ENCODE measurements around the gene AQP9.

Gene AQP9

GRCh38 chr15:58146749-58147148, 8.6 kb downstream of the AQP9 start:
- peak in 1 of 11 experiments; percentile 26; a peak in 1 of 22 replicates for TF ChIP-seq Cebpa-rat (IDR thresholded peaks at IDR 0.05)
- H3K27me3 ChIP-seq, result no peaks in the 10 kb centered on the region
- no peaks in the 10 kb centered on the region for H3K9me3 ChIP-seq (replicated peaks in 1 of 11)
- H3K4me3 ChIP-seq, result no peak overlapping the region
- H3K27ac ChIP-seq, result peak overlapping the region in 9 of 11 experiments; percentile 1 to 97 (median 80); a peak in 16 of 22 replicates
- peaks cover 0 to 81% (median 27%) of the 10 kb centered on the region in 10 experiments; a peak in 13 of 20 replicates for H3K4me1 ChIP-seq
- no peaks in the 10 kb centered on the region for H4K20me1 ChIP-seq
- H3K4me2 ChIP-seq, result peak overlapping the region in 8 of 11 experiments; percentile 17 to 78 (median 66); a peak in 15 of 22 replicates
- H3K36me3 ChIP-seq, result no peaks in the 10 kb centered on the region
- peak overlapping the region in 6 of 11 experiments; percentile 37 to 85 (median 75); a peak in 12 of 22 replicates for H3K9ac ChIP-seq

GRCh38 chr15:58147171-58147611, 9.0 kb downstream of the AQP9 start:
- Histone ChIP-seq H3K27ac (peak overlapping the region in 9 of 11 experiments; percentile 1 to 97 (median 80); a peak in 16 of 22 replicates), H3K4me1 (peaks cover 0 to 77% (median 27%) of the 10 kb centered on the region in 10 experiments; a peak in 13 of 20 replicates), H3K9ac (peak overlapping the region in 6 of 11 experiments; percentile 37 to 85 (median 75); a peak in 11 of 22 replicates), H3K4me2 (peak overlapping the region in 8 of 11 experiments; percentile 17 to 83 (median 66); a peak in 15 of 22 replicates), H3K4me3 (no peak overlapping the region), H3K27me3 (no peaks in the 10 kb centered on the region), H3K36me3 (no peaks in the 10 kb centered on the region), H3K9me3 (replicated peaks in 1 of 11) (no peaks in the 10 kb centered on the region), H4K20me1 (no peaks in the 10 kb centered on the region)
- peak in 7 of 11 experiments; percentile 9 to 86 (median 81); a peak in 8 of 22 replicates for TF ChIP-seq Cebpa-rat (IDR thresholded peaks at IDR 0.05)

GRCh38 chr15:58148120-58148519, 9.9 kb downstream of the AQP9 start:
- H3K4me3 ChIP-seq, result no peak overlapping the region
- H3K4me2 ChIP-seq, result peak overlapping the region in 6 of 11 experiments; percentile 13 to 83 (median 71); a peak in 10 of 22 replicates
- no peaks in the 10 kb centered on the region for H3K9me3 ChIP-seq (replicated peaks in 1 of 11)
- no peak for TF ChIP-seq Cebpa-rat (IDR thresholded peaks at IDR 0.05)
- peak overlapping the region in 6 of 11 experiments; percentile 69 to 97 (median 91); a peak in 13 of 22 replicates for H3K27ac ChIP-seq
- H3K36me3 ChIP-seq, result no peaks in the 10 kb centered on the region
- no peaks in the 10 kb centered on the region for H3K27me3 ChIP-seq
- no peaks in the 10 kb centered on the region for H4K20me1 ChIP-seq
- peak overlapping the region in 5 of 11 experiments; percentile 33 to 85 (median 77); a peak in 6 of 22 replicates for H3K9ac ChIP-seq
- H3K4me1 ChIP-seq, result peaks cover 0 to 68% (median 27%) of the 10 kb centered on the region in 10 experiments; a peak in 13 of 20 replicates

- H3K9ac ChIP-seq, result peak overlapping the region in 5 of 11 experiments; percentile 33 to 85 (median 77); a peak in 6 of 22 replicates
- peaks cover 0 to 60% (median 27%) of the 10 kb centered on the region in 10 experiments; a peak in 13 of 20 replicates for H3K4me1 ChIP-seq
- peak overlapping the region in 6 of 11 experiments; percentile 69 to 97 (median 91); a peak in 13 of 22 replicates for H3K27ac ChIP-seq
- no peak for TF ChIP-seq Cebpa-rat (IDR thresholded peaks at IDR 0.05)
- no peaks in the 10 kb centered on the region for H3K27me3 ChIP-seq
- H3K4me2 ChIP-seq, result peak overlapping the region in 7 of 11 experiments; percentile 13 to 83 (median 71); a peak in 11 of 22 replicates
- H3K4me3 ChIP-seq, result no peak overlapping the region
- H4K20me1 ChIP-seq, result no peaks in the 10 kb centered on the region
- H3K9me3 ChIP-seq (replicated peaks in 1 of 11), result no peaks in the 10 kb centered on the region
- no peaks in the 10 kb centered on the region for H3K36me3 ChIP-seq
These were observed 10.7 kb downstream of the AQP9 start for GRCh38 chr15:58148633-58149445.

GRCh38 chr15:58154769-58155168, 16.6 kb downstream of the AQP9 start:
- Histone ChIP-seq H3K9ac (no peak overlapping the region), H4K20me1 (no peaks in the 10 kb centered on the region), H3K4me1 (peaks cover 0 to 5% (median 0%) of the 10 kb centered on the region in 10 experiments; a peak in 4 of 20 replicates), H3K4me3 (no peak overlapping the region), H3K4me2 (no peak overlapping the region), H3K36me3 (no peaks in the 10 kb centered on the region), H3K9me3 (replicated peaks in 1 of 11) (no peaks in the 10 kb centered on the region), H3K27me3 (no peaks in the 10 kb centered on the region), H3K27ac (no peak overlapping the region)
- TF ChIP-seq Cebpa-rat (IDR thresholded peaks at IDR 0.05), result no peak

- no peak overlapping the region for H3K4me3 ChIP-seq
- no peak overlapping the region for H3K9ac ChIP-seq
- no peak overlapping the region for H3K4me2 ChIP-seq
- H3K27me3 ChIP-seq, result no peaks in the 10 kb centered on the region
- peaks cover 0 to 13% (median 0%) of the 10 kb centered on the region in 10 experiments; a peak in 4 of 20 replicates for H3K4me1 ChIP-seq
- no peaks in the 10 kb centered on the region for H4K20me1 ChIP-seq
- TF ChIP-seq Cebpa-rat (IDR thresholded peaks at IDR 0.05), result no peak
- no peaks in the 10 kb centered on the region for H3K36me3 ChIP-seq
- H3K9me3 ChIP-seq (replicated peaks in 1 of 11), result no peaks in the 10 kb centered on the region
- no peak overlapping the region for H3K27ac ChIP-seq
These were observed 21.7 kb downstream of the AQP9 start for GRCh38 chr15:58159827-58160386.

GRCh38 chr15:58161436-58161930, 23.3 kb downstream of the AQP9 start:
- Histone ChIP-seq H3K4me3 (no peak overlapping the region), H3K4me1 (peaks cover 0 to 29% (median 0%) of the 10 kb centered on the region in 10 experiments; a peak in 5 of 20 replicates), H3K36me3 (no peaks in the 10 kb centered on the region), H3K9ac (no peak overlapping the region), H3K4me2 (no peak overlapping the region), H3K27ac (no peak overlapping the region), H3K27me3 (no peaks in the 10 kb centered on the region), H3K9me3 (replicated peaks in 1 of 11) (no peaks in the 10 kb centered on the region), H4K20me1 (no peaks in the 10 kb centered on the region)
- TF ChIP-seq Cebpa-rat (IDR thresholded peaks at IDR 0.05), result no peak

- no peak for TF ChIP-seq Cebpa-rat (IDR thresholded peaks at IDR 0.05)
- Histone ChIP-seq H3K36me3 (no peaks in the 10 kb centered on the region), H3K27ac (no peak overlapping the region), H4K20me1 (no peaks in the 10 kb centered on the region), H3K4me2 (no peak overlapping the region), H3K27me3 (no peaks in the 10 kb centered on the region), H3K9me3 (replicated peaks in 1 of 11) (no peaks in the 10 kb centered on the region), H3K4me3 (no peak overlapping the region), H3K9ac (no peak overlapping the region), H3K4me1 (peaks cover 0 to 48% (median 0%) of the 10 kb centered on the region in 10 experiments; a peak in 6 of 20 replicates)
These were observed 25.8 kb downstream of the AQP9 start for GRCh38 chr15:58163985-58164384.

Measured in BLaER1 treated with 17β-estradiol and CSF1 and Interleukin-3, amounts not matched to agents 10 nM and 100 nM (cell line).